ENCODE measurements around the gene SLC9A7.

The SLC9A7 gene

DNA sequence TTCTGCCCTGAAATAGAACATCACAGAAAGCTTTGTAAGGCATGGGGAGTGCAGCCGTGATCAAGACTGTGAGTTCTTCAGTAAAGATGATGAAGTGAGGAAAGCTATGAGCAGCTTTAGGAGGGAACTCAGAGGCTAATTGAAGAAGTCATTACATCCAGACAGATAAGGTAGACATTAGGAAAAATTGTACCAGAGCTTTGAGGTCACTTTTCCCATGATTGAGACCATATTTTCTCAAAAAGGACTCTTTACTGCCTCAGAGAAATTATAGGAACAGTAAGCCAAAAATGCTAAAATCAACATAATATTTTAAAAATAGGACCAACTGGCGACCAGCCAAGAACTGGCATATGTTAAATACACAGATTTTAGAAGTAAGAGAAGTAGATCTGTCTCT lies 174.2 kb downstream of the SLC9A7 start:
- no peak for DNase-seq (ENCODE audit: insufficient read length, low spot score)
- no peak for FAIRE-seq
- TF ChIP-seq, protein P1, sequence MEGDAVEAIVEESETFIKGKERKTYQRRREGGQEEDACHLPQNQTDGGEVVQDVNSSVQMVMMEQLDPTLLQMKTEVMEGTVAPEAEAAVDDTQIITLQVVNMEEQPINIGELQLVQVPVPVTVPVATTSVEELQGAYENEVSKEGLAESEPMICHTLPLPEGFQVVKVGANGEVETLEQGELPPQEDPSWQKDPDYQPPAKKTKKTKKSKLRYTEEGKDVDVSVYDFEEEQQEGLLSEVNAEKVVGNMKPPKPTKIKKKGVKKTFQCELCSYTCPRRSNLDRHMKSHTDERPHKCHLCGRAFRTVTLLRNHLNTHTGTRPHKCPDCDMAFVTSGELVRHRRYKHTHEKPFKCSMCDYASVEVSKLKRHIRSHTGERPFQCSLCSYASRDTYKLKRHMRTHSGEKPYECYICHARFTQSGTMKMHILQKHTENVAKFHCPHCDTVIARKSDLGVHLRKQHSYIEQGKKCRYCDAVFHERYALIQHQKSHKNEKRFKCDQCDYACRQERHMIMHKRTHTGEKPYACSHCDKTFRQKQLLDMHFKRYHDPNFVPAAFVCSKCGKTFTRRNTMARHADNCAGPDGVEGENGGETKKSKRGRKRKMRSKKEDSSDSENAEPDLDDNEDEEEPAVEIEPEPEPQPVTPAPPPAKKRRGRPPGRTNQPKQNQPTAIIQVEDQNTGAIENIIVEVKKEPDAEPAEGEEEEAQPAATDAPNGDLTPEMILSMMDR (IDR thresholded peaks at IDR 0.05; ENCODE audit: insufficient read depth, missing control alignments): no peak

DNA sequence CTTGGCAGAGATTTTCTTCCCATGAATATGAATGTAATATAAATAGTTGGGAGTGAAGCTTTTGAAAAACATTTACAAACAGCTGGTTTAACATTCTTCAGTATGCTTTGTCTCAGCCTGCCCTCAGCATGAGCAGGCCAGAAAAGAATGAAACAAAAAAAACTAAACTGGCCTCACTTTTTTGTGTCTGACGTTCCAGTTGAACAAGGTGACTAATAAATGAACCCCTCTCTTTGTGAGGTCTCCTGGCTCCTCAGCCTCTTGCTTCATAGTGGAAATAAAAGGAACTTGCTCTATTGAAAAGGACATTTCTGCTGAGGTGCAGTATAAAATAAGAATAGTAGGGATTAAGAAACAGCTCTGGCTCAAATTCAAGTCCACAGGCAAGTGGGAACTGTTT lies 176.0 kb downstream of the SLC9A7 start:
- TF ChIP-seq, protein P1 (IDR thresholded peaks at IDR 0.05; ENCODE audit: insufficient read depth, missing control alignments): no peak
- FAIRE-seq: no peak
- DNase-seq (ENCODE audit: insufficient read length, low spot score): no peak

DNA sequence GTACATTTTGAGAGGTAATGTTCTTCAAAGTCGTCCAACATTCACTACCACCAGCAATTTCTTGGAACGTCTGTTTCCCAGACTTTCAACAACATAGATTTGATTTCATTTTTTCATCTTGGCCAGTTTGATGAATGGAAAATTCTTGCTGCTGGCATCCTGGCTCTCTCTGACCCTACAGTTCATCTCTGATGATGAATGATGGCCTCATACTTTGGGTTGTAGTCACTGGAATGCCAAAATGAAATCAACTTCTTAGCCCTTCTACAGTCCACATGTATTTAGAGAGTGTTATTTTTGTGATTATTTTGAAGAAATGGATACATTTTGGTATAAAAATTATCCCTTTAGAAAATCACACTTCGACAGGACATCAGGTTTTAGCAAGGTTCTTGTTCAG lies 176.6 kb downstream of the SLC9A7 start:
- DNase-seq (ENCODE audit: insufficient read length, low spot score) (no peak), FAIRE-seq (no peak)
- TF ChIP-seq, protein P1 (IDR thresholded peaks at IDR 0.05; ENCODE audit: insufficient read depth, missing control alignments): no peak

DNA sequence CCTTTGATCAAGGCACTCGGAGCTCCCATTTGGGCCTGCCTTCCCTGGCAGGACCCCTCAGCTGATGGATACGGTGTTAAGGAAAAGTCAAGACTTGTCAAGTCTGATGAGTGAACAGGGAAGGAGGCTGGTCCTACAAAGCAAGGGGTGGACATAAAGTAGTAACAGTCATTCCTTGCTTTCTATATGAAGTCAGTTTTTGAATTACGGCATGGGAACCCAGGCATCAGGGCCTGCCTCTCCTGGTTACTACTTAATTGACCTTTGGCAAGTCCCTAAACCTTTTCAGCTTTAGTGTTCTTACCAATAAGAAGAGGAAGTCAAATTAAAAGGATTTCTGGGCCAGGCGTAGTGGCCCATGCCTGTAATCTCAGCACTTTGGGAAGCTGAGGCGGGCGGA lies 178.3 kb downstream of the SLC9A7 start:
- FAIRE-seq (no peak), DNase-seq (ENCODE audit: insufficient read length, low spot score) (no peak)
- TF ChIP-seq, protein P1 (IDR thresholded peaks at IDR 0.05; ENCODE audit: insufficient read depth, missing control alignments): no peak

DNA sequence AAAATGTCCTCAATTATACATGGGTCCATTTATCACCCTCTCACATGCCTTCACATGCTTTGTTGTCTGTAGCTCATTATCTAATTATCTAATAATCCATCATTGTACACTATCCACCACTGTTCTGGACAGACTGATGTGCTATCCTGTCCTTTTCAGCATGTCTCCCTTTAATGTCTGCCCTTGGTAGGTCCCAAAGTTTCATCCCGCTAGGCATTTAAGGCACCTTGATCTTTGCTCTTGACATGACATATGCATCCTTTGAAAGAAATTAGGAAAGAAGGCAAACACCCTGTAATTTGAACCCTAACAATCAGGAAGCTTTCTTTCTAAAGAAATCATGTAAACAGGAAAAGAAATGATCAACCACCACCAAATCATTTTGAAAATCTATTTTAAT lies 179.7 kb downstream of the SLC9A7 start:
- no peak for DNase-seq (ENCODE audit: insufficient read length, low spot score)
- FAIRE-seq: no peak
- TF ChIP-seq, protein P1 (IDR thresholded peaks at IDR 0.05; ENCODE audit: insufficient read depth, missing control alignments): no peak

DNA sequence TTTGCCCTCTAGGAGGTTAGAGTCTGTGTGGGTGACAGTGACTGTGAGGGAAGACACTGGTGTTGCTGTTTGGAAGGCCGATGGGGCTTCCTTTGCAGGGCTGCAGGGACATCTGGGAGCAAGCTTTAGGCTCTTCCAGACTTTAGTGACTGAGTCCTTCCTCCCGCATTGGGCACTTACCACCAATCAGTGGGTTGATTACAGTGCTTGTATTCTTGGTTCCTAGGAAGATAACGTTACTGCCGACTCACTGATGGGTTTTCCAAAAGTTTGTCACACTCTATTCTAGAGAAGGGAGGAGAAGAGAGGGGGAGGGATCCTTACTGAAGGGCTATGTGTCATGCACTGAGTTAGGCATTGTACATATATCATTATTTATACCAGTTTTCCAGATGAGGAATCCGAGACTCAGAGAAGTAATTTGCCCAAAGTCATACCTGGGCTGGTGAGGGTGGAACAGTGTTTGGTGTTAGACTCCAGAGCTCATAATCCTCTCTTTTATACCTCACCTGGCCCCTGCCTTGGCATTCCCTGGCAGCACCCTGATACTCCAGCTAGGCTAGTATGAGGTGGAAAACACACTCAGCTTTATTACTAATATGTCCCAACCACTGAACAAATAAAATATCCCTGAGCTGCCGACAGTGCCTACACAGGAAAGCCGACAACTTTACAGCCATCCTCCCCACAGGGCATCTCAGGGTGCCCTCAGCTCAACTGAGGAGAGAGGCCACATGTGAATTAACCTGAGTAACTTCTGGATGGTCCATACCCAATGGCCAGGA lies 181.5 kb downstream of the SLC9A7 start:
- FAIRE-seq (no peak), DNase-seq (ENCODE audit: insufficient read length, low spot score) (no peak)
- TF ChIP-seq, protein P1 (IDR thresholded peaks at IDR 0.05; ENCODE audit: insufficient read depth, missing control alignments): no peak

DNA sequence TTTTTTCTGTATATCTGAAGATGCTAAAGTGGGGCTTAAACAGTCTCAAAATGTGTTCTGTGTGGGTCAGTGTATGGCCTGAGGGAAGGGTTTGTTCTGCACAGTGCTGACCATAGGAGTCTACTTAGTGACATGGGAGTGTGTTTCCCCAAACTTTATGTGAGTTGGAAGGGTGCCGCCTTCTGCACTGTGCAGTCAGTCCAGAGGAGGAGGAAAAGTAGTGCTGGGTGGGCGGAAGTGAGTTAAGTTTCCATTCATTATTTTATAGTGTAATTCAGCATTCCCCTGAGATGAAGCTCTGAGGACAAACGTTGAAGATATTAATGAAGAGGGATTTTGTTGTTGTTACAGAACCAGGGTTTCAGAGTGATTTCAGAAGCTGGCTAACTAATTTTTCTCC lies 182.5 kb downstream of the SLC9A7 start:
- FAIRE-seq (no peak), DNase-seq (ENCODE audit: insufficient read length, low spot score) (no peak)
- TF ChIP-seq, protein P1 (IDR thresholded peaks at IDR 0.05; ENCODE audit: insufficient read depth, missing control alignments): no peak
